Measurements from ENCODE around the gene RNASE13.

Gene RNASE13

DNA sequence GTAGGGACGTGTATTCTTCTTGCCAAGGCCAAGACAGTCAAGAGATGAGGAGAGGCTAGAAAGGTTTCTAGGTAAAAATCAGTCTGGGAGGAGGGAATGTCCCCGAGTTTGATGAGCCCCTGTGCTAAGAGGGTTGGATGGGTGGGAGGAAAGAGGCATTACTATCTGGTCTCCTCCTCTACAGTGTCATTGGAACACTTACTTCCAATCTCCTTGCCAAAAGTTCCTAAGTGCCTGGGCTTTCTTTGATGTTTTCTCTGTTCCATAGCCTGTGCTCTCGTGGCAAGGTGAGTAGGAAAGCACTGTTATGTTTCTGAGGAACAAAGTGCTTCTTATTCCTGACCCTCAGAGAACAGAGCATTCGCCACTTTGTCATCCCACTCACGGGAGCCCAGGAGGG lies at the start of gene RNASE13:
TSS of gene RNASE13 (minus strand) at position 101 of the 400 bp plus-strand sequence. CDS start 519 bp downstream, outside the sequence.
- DNase-seq = no peak

GRCh38 chr14:21084396-21084795 lies 49.8 kb upstream of the RNASE13 start:
- no peak for DNase-seq

GRCh38 chr14:21083565-21084325 lies 49.1 kb upstream of the RNASE13 start:
- DNase-seq = no peak

GRCh38 chr14:21081521-21082142 lies 47.0 kb upstream of the RNASE13 start:
- no peak for DNase-seq

DNA sequence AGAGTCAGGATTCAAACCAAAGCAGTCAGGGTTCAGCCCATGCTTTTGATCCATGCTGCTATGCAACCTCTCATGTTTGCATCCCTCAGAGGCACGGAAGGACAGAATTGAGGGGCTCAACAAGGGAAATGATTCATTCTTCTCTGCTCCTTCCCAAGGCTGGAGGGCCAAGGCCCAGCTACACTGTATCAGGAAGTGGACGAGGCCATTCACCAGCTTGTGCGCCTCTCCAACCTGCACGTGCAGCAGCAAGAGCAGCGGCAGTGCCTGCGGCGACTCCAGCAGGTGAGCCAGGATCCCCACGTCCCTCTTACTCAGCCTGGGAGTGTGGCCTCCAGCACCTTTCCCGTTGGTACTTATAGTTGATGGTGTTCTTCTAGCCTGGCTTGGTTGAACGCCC lies 44.1 kb upstream of the RNASE13 start:
- no peak for DNase-seq

GRCh38 chr14:21078287-21078686 lies 43.7 kb upstream of the RNASE13 start:
- DNase-seq = no peak

DNA sequence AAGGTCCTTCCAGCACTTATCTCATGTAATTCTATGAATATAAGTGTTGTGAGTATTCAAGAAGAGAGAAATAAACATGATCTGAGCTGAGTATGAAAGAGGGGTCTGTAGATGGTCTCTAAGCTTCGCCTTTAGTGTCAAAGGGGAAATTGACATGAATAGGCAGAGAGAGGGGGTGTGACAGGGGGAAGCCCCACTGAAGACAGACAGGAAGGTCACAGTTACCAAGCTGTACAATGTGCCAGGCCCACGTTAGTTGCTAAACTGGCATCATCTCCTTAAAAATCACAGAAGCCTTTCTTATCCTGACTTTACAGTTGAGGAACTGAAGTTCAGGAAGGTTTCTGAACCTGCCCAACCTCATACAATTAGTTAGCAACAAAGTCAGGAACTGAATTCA lies 43.1 kb upstream of the RNASE13 start:
- DNase-seq = no peak

- DNase-seq = no peak
These were observed 41.3 kb upstream of the RNASE13 start for GRCh38 chr14:21075719-21076437.

GRCh38 chr14:21074398-21075272 lies 40.0 kb upstream of the RNASE13 start:
- DNase-seq = no peak

DNA sequence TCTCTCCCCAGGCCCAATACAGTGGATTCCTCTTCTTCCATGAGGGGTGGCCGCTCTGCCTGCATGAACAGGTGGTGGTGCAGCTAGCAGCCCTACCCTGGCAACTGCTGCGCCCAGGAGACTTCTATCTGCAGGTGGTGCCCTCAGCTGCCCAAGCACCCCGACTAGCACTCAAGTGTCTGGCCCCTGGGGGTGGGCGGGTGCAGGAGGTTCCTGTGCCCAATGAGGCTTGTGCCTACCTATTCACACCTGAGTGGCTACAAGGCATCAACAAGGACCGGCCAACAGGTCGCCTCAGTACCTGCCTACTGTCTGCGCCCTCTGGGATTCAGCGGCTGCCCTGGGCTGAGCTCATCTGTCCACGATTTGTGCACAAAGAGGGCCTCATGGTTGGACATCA lies 39.3 kb upstream of the RNASE13 start:
- no peak for DNase-seq

DNA sequence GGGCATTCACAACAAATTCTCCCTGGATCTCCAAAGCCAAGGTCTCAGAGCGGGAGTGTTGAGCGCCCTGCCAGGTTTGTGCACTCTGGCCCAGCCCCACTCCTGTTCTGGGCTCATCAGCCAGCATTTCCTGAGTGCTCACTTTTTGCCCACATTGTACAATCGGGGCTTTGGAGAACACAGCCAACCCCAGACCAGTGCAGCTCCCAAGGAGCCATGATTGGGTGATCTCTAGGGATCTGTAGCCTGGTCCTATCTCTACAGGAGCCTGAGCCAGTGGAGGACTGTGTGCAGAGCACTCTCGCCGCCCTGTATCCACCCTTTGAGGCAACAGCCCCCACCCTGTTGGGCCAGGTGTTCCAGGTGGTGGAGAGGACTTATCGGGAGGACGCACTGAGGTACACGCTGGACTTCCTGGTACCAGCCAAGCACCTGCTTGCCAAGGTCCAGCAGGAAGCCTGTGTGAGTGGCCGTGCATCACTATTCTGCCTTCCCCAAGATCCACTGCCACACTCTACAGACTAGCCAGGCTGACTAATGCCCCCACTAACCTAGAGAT lies 38.3 kb upstream of the RNASE13 start:
- DNase-seq = no peak

DNA sequence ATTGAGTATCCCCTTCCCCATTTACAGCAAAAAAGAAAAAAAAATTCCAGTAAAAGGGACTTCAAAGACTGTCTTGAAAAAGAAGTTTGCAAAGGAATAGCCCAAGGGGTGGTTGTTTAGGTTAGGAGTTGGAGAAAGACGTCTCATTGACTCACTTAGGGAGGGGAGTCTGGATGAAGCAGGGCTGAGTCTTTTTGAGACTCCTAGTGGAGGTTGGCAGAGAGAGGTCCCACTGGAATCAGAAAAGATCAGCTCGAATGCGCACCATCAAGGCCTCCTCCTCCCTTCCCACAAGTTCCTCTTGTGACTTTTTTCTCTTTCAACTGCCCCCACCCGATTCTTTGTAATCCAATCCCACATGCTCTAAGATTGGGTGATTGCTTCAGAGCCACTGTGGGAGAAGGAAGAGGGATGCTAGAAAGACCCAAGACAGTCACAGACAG lies 37.4 kb upstream of the RNASE13 start:
- no peak for DNase-seq

- no peak for DNase-seq
These were observed 36.8 kb upstream of the RNASE13 start for GRCh38 chr14:21071225-21072030.

DNA sequence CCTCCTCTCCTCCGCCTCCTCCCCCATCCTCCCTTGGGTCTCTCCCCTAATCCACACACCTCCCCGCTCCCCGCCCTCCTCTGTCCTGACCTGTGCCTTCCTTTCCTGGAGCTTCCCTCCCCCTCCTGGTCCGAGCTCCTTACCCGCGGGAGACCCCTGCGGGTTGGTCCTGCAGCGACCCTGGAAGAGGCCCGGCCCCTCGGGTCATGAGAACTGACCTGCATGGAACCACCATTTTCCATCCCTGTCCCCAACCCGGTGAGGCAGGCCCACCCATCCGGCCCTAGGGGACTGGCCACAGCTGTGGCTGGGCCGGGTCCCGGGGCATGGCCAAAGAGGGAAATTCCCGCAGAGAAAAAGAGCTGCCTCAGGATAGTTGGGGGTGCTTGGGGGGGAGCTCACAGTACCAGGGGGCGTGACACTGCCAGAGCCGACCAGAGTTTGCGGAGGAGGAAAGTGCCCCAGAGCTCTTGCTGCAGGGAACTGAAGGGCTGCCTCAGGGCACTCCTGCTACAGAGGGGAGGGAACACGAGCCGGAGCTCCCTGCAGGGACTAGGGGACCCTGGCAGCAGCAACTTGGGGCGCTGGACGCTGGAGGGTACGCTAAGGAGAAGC lies 36.1 kb upstream of the RNASE13 start:
- peak in 1 of 2 experiments; percentile 20 for DNase-seq

DNA sequence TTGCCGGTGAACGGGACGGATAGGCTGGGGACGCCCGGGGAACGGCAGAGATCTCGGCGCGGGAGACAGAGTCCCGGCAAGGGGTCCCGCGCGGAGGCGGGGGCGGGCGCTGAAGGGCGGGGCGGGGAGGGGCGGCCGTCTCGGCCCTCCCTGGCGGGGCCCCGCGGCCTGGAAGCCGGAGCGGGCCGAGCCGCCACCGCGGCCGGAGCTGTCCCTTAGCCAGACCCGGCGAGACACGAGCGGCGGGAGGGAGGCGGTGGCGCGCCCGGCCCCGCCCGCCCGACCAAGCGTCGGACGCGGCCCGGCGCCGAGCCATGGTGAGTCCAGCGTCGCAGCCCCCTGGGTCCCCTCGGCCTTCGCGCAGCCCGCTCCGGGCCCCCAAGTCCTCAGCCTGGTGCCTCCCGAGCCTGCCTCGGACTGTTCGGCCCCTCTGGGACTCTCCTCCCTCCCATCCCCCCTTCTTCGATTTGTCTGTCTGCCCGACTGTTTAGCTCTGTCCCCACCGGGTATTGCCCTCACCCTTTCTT lies 35.5 kb upstream of the RNASE13 start, which contains the start of gene ARHGEF40:
TSS of gene ARHGEF40 (plus strand) at position 222 of the 527 bp plus-strand sequence. CDS start at position 315, 93 bp downstream.
- peak in 1 of 2 experiments; percentile 20 for DNase-seq

DNA sequence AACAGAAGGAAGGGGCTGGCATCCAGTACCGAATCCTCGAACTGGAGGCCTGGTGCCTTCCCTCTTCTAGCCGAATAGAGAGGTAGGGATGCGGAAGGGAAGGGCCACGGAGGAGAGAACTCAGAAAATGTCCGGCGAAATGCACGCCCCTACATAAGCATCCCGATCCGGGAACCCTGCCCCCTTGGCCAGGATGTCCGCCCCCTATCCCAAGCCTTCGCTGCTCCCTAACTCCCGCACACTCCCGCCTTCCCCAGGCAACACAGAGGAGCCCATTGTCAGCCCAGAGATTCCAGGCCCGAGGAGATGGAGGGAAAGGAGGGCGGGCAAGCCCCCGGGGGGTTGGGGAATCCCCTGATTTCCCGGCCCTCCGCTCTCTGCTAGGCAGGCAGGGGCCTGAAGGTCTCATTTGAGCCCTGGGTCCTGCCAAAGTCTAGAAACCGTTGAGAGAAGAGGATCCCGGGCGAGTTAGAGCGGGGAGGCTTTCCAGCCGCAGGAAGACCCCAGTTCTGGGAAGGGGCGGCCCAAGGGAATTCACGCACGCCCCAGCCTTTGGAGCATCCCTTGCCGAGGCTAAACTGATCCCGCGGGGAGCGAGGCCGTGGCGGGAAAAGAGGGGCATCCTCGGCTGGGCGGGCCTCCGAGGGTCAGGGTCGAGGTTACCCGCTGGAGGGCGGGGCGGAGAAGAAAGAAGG lies 34.9 kb upstream of the RNASE13 start:
- no peak for DNase-seq

GRCh38 chr14:21068521-21069387 lies 34.1 kb upstream of the RNASE13 start:
- peak in 1 of 2 experiments; percentile 37 for DNase-seq

GRCh38 chr14:21066882-21067502 lies 32.4 kb upstream of the RNASE13 start:
- peak in 1 of 2 experiments; percentile 42 for DNase-seq
